Smooth muscle cell (in vitro differentiated cells): Measurements from ENCODE around the gene HAS3. TPM values are rescaled to one million over a fixed set of nuclear protein-coding genes. Genes with fewer than 3 reads are reported as not detected.

Source experiments
- DNase-seq: peaks from one replicate; lab custom pipeline; 2025; ENCODE audit not compliant: unreplicated experiment; lab: John Stamatoyannopoulos, UW
- H2AFZ ChIP-seq: fragments of 200-600 bp; sonication (generic); 2 replicates; pipeline ENCODE4 v1.6.0; 2016; ENCODE audit warnings: antibody characterized with exemption, low read depth, mild to moderate bottlenecking
- H3F3A ChIP-seq: fragments of 200-600 bp; sonication (generic); 2 replicates; pipeline ENCODE4 v1.6.0; 2017; ENCODE audit warnings: antibody characterized with exemption, low read depth
- H3K27ac ChIP-seq: fragments of 200-600 bp; sonication (generic); 2 replicates; pipeline ENCODE4 v1.5.1; 2016; ENCODE audit warnings: low read depth, mild to moderate bottlenecking
- H3K27me3 ChIP-seq: fragments of 200-600 bp; sonication (generic); 2 replicates; pipeline ENCODE4 v1.6.1; 2016; ENCODE audit warnings: low read depth, mild to moderate bottlenecking
- H3K36me3 ChIP-seq: fragments of 200-600 bp; sonication (generic); 2 replicates; pipeline ENCODE4 v1.5.1; 2016; ENCODE audit warnings: low read depth
- H3K4me1 ChIP-seq: fragments of 200-600 bp; sonication (generic); 2 replicates; pipeline ENCODE4 v1.5.1; 2016; ENCODE audit warnings: low read depth
- H3K4me2 ChIP-seq: fragments of 200-600 bp; sonication (generic); 2 replicates; pipeline ENCODE4 v1.6.0; 2016; ENCODE audit warnings: mild to moderate bottlenecking
- H3K4me3 ChIP-seq: fragments of 200-600 bp; sonication (generic); 2 replicates; pipeline ENCODE4 v1.5.1; 2016; ENCODE audit warnings: mild to moderate bottlenecking
- H3K79me2 ChIP-seq: fragments of 200-600 bp; sonication (generic); 2 replicates; pipeline ENCODE4 v1.6.0; 2016; ENCODE audit warnings: low read depth, mild to moderate bottlenecking
- H3K9ac ChIP-seq: fragments of 200-600 bp; sonication (generic); 2 replicates; pipeline ENCODE4 v1.6.0; 2016; ENCODE audit warnings: low read depth
- H3K9me3 ChIP-seq: fragments of 200-600 bp; sonication (generic); replicated peaks from 2 replicates; pipeline ENCODE4 v1.5.1; 2016; ENCODE audit warnings: low read depth
- H4K20me1 ChIP-seq: fragments of 200-600 bp; sonication (generic); 2 replicates; pipeline ENCODE4 v1.6.0; 2016; ENCODE audit warnings: low read depth
- WGBS: methylation state at CpG from one replicate; pipeline ENCODE4 v1.1.7; 2016; ENCODE audit warnings: low lambda C conversion rate; 5-methylcytosine and 5-hydroxymethylcytosine counted together
- polyA plus RNA-seq: library from polyadenylated mRNA; unstranded; fragments of >200 nt; fragmentation: Nextera tagmentation; extraction: Ambion mirVana; gene quantifications from 2 replicates; pipeline ENCODE4 v1.2.1, GENCODE V29; 2016
- total RNA-seq: library from RNA; depleted of rRNA; stranded (reverse); fragments of >200 nt; gene quantifications from 2 replicates; pipeline ENCODE4 v1.2.3, GENCODE V29; 2014
- TF ChIP-seq, protein P1 (sequence below): fragments of 200-600 bp; sonication (generic); IDR thresholded peaks from 2 replicates; pipeline ENCODE4 v1.5.1; 2017; ENCODE audit warnings: borderline replicate concordance, mild to moderate bottlenecking, antibody characterized with exemption; ENCODE audit not compliant: insufficient read depth, poor library complexity, severe bottlenecking

The HAS3 gene
- total and polyA plus RNA-seq, 2 experiments from 2014 or later = 0.39 to 2.7 TPM

DNA sequence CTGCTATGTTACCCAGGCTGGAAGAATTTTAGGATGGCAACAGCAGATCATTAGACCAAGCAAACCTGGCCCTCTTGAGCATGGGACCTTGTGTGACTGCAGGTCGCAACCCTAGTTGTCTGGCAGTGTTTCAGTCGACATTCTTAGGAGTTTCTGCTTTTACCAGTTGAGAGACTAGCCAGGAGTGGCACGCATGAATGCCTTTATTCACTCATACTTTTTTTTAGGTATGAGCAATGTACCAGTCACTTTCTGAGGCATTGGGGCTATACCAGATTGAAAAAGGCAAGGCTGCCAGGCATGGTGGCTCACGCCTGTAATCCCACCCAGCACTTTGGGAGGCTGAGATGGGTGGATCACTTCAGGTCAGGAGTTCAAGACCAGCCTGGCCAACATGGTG lies 28.2 kb upstream of the HAS3 start:
- H2AFZ ChIP-seq = no peak overlapping the region
- no peaks in the 10 kb centered on the region for H3K36me3 ChIP-seq
- no peak for DNase-seq
- H3K4me2 ChIP-seq = no peak overlapping the region
- no peaks in the 10 kb centered on the region for H4K20me1 ChIP-seq
- H3K4me1 ChIP-seq = peaks cover 8% of the 10 kb centered on the region
- peaks cover 3% of the 10 kb centered on the region for H3F3A ChIP-seq
- no peak overlapping the region for H3K4me3 ChIP-seq
- whole genome bisulfite sequencing = 88% methylated on average over 4 of the region's 4 CpGs
- no peak overlapping the region for H3K27ac ChIP-seq
- no peaks in the 10 kb centered on the region for H3K79me2 ChIP-seq
- no peak overlapping the region for H3K9ac ChIP-seq
- no peaks in the 10 kb centered on the region for H3K9me3 ChIP-seq
- no peaks in the 10 kb centered on the region for H3K27me3 ChIP-seq
- TF ChIP-seq, protein P1, sequence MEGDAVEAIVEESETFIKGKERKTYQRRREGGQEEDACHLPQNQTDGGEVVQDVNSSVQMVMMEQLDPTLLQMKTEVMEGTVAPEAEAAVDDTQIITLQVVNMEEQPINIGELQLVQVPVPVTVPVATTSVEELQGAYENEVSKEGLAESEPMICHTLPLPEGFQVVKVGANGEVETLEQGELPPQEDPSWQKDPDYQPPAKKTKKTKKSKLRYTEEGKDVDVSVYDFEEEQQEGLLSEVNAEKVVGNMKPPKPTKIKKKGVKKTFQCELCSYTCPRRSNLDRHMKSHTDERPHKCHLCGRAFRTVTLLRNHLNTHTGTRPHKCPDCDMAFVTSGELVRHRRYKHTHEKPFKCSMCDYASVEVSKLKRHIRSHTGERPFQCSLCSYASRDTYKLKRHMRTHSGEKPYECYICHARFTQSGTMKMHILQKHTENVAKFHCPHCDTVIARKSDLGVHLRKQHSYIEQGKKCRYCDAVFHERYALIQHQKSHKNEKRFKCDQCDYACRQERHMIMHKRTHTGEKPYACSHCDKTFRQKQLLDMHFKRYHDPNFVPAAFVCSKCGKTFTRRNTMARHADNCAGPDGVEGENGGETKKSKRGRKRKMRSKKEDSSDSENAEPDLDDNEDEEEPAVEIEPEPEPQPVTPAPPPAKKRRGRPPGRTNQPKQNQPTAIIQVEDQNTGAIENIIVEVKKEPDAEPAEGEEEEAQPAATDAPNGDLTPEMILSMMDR = no peak

DNA sequence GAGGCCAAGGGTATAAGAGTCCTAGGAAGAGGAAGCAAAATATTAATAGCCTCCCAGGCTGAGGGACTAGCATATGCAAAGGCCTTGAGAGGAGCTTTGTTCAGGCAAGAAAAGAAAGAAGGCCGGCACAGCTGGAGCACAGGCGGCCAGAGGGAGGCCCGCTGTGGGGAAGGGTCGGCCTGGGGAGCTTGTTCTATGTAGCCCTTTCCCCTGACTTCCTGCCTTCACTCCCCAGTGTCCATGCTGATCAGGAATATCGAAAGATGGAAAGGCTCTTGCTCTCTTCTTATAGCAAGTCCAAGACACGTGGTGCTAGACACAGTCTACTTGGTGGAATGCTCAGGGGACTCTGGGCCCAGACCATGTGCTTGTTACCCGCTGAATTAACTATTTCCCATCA lies 27.4 kb upstream of the HAS3 start:
- DNase-seq = no peak
- H3K4me1 ChIP-seq = peaks cover 2% of the 10 kb centered on the region
- H4K20me1 ChIP-seq = no peaks in the 10 kb centered on the region
- H3K36me3 ChIP-seq = no peaks in the 10 kb centered on the region
- H3K27me3 ChIP-seq = no peaks in the 10 kb centered on the region
- no peak overlapping the region for H3K4me2 ChIP-seq
- H2AFZ ChIP-seq = no peak overlapping the region
- WGBS = 64% methylated on average over 7 of the region's 7 CpGs
- no peaks in the 10 kb centered on the region for H3K9me3 ChIP-seq
- H3K79me2 ChIP-seq = no peaks in the 10 kb centered on the region
- H3K27ac ChIP-seq = no peak overlapping the region
- H3K4me3 ChIP-seq = no peak overlapping the region
- H3F3A ChIP-seq = peaks cover 2% of the 10 kb centered on the region
- H3K9ac ChIP-seq = no peak overlapping the region
- TF ChIP-seq, protein P1 = no peak

DNA sequence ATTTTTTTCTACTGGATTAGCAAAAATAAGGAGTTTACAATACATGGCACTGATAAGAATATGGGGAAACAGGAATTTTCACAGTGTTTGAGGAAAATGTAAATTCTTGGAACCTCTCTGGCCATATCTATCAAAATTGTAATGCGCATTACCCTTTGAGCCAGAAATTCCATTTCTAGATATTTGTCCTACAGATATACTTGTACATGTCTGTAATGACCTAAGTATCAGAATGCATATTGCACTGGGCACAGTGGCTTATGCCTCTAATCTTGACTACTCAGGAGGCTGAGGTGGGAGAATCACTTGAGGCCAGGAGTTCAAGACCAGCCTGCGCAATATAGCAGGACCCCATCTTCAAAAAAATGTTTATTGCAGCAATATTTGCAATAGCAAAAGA lies 25.8 kb upstream of the HAS3 start:
- TF ChIP-seq, protein P1 = no peak
- H3K4me2 ChIP-seq = no peak overlapping the region

DNA sequence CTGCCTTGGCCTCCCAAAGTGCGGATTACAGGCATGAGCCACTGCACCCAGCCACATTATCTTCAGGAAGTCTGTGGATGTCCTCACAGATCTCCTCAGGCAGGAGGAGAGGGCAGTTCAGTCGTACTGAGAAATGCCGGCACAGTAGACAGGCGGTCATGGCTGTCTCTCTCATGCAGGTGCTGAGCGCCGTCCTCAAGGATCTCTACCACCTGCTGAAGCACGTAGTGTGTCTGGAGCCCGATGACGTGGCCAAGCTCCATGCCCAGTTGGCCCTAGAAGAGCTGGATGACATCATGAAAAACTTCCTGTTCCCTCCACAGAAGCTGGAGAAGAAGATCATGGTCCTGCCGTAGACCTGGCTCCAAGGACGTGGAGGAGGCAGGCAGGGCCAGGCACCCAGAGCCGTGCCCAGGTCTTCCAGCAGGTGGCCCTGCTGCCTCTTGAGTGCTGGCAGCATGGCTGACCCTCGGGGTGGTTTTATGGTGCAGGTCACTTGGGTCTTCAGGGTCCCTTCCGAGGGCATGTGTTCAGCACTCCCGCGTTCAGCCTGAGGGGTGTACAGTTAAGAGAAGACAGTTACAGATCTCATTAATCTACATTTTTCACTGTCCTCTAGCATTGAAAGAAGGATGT lies 22.0 kb upstream of the HAS3 start:
- no peak for DNase-seq
- Histone ChIP-seq H2AFZ (no peak overlapping the region), H3K4me1 (peaks cover 5% of the 10 kb centered on the region), H3K4me3 (no peak overlapping the region), H3K79me2 (no peaks in the 10 kb centered on the region), H3K4me2 (no peak overlapping the region), H3K9ac (no peak overlapping the region), H3K27ac (no peak overlapping the region), H3K9me3 (no peaks in the 10 kb centered on the region), H3F3A (no peaks in the 10 kb centered on the region), H4K20me1 (no peaks in the 10 kb centered on the region), H3K36me3 (no peaks in the 10 kb centered on the region), H3K27me3 (no peaks in the 10 kb centered on the region)
- TF ChIP-seq, protein P1 = no peak
- WGBS = 95% methylated on average over 16 of the region's 16 CpGs

More for the DNA sequence above, 25.8 kb upstream of the HAS3 start:
- no peaks in the 10 kb centered on the region for H4K20me1 ChIP-seq
- no peaks in the 10 kb centered on the region for H3F3A ChIP-seq
- no peak overlapping the region for H3K4me3 ChIP-seq
- H3K79me2 ChIP-seq = no peaks in the 10 kb centered on the region
- peaks cover 5% of the 10 kb centered on the region for H3K4me1 ChIP-seq
- no peaks in the 10 kb centered on the region for H3K9me3 ChIP-seq
- DNase-seq = no peak
- 99% methylated on average over 2 of the region's 2 CpGs for WGBS
- H3K9ac ChIP-seq = no peak overlapping the region
- no peaks in the 10 kb centered on the region for H3K27me3 ChIP-seq
- H3K27ac ChIP-seq = no peak overlapping the region
- H3K36me3 ChIP-seq = no peaks in the 10 kb centered on the region
- H2AFZ ChIP-seq = no peak overlapping the region
